22Rv1 (cell line): ENCODE data around the gene SEPTIN3.

Experiments
- ZFX ChIP-seq: fragments of 450-650 bp; IDR thresholded peaks from 2 replicates; pipeline ENCODE4 v1.6.1; 2017; ENCODE audit warnings: antibody characterized with exemption, borderline replicate concordance
- TF ChIP-seq, protein P1 (sequence below): fragments of 450-650 bp; IDR thresholded peaks from 2 replicates; pipeline ENCODE4 v1.5.1; 2017; ENCODE audit warnings: mild to moderate bottlenecking

DNA sequence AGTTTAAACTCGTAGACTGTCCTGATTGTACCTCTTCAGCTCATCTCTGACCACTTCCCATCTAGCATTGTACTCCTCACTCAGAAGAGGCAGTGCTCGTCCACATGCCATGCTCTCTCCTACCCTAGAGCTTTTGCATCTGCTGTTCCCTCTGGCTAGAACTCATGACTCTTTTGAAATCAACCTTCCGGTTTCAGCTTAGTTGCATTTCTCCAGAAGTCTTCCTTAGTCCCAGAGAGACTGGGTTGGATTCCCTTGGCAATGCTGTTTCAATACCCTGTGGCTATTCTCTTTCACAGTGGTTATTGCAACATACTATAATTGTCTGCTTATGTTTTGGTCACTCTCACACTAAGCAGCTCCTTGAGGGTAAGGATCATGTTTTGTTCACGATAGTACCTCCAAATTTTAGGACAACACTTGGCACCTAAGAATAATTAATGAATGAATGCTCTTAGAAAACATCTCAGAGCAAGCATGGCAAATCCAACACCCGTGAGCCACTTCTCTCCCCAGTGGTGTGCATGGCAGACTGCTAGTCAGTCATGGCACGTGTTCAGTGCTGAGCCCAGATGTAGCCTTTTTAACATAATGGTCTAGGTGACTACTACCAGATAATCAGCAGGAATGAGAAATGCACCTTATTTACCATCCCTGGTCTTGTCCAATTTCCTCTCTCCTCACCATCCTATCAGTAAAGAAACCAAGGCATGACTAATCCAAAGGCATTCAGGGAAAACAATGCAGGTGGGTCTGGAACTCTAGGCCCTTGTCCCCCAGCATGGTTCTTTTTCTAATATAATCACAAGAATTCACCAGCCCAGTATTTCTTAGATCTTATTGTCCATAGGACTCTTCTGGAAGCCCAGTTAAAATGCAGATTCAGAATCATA lies 14.5 kb downstream of the SEPTIN3 start:
- TF ChIP-seq, protein P1, sequence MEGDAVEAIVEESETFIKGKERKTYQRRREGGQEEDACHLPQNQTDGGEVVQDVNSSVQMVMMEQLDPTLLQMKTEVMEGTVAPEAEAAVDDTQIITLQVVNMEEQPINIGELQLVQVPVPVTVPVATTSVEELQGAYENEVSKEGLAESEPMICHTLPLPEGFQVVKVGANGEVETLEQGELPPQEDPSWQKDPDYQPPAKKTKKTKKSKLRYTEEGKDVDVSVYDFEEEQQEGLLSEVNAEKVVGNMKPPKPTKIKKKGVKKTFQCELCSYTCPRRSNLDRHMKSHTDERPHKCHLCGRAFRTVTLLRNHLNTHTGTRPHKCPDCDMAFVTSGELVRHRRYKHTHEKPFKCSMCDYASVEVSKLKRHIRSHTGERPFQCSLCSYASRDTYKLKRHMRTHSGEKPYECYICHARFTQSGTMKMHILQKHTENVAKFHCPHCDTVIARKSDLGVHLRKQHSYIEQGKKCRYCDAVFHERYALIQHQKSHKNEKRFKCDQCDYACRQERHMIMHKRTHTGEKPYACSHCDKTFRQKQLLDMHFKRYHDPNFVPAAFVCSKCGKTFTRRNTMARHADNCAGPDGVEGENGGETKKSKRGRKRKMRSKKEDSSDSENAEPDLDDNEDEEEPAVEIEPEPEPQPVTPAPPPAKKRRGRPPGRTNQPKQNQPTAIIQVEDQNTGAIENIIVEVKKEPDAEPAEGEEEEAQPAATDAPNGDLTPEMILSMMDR = no peak
- no peak for TF ChIP-seq ZFX
